K562 (cell line): ENCODE measurements around the gene SYPL2. TPM values are rescaled to one million over a fixed set of nuclear protein-coding genes. Genes with fewer than 3 reads are reported as not detected.

ENCODE experiments used
- C11orf30 ChIP-seq: fragments of 450-650 bp; IDR thresholded peaks from 2 replicates; pipeline ENCODE4 v1.6.1; 2016; ENCODE audit warnings: low read depth, mild to moderate bottlenecking
- CC2D1A ChIP-seq: fragments of 450-650 bp; IDR thresholded peaks from 2 replicates; pipeline ENCODE4 v1.6.1; 2017; ENCODE audit warnings: mild to moderate bottlenecking
- ETV5 ChIP-seq: sonication (generic); formaldehyde crosslinking; IDR thresholded peaks from 2 replicates; pipeline ENCODE4 v1.4.0; 2020; ENCODE audit warnings: low read depth, mild to moderate bottlenecking, missing genetic modification reagents
- MECOM ChIP-seq: fragments of 250-450 bp; sonication (Bioruptor Pico); IDR thresholded peaks from 2 replicates; pipeline ENCODE4 v1.8.0; 2022; ENCODE audit warnings: inconsistent platforms
- NCOA2 ChIP-seq, 2 experiments: fragments of 450-650 bp; IDR thresholded peaks; 2 replicates each; pipeline ENCODE4 v1.6.1; 2018; ENCODE audit warnings: mild to moderate bottlenecking in 2 of 2, moderate library complexity in 1 of 2; ENCODE audit not compliant: partially characterized antibody in 2 of 2
- NR3C1 ChIP-seq: sonication (generic); formaldehyde crosslinking; IDR thresholded peaks from 2 replicates; pipeline ENCODE4 v1.8.1; 2022; ENCODE audit warnings: missing genetic modification reagents
- POLR2B ChIP-seq: fragments of 450-650 bp; IDR thresholded peaks from 2 replicates; pipeline ENCODE4 v1.6.1; 2018; ENCODE audit warnings: low read depth; ENCODE audit not compliant: partially characterized antibody
- SMAD1 ChIP-seq: fragments of 150-350 bp; IDR thresholded peaks from 2 replicates; pipeline ENCODE4 v1.6.1; 2014; ENCODE audit warnings: low read length, low read depth; ENCODE audit not compliant: partially characterized antibody
- ZBTB33 ChIP-seq: sonication (generic); formaldehyde crosslinking; IDR thresholded peaks from 2 replicates; pipeline ENCODE4 v1.8.1; 2023; ENCODE audit warnings: mild to moderate bottlenecking, missing genetic modification reagents
- ZNF146 ChIP-seq: IDR thresholded peaks from one replicate; pipeline ENCODE4 v1.6.1; 2018; ENCODE audit warnings: missing compliant biosample characterization; ENCODE audit not compliant: unreplicated experiment
- polyA plus RNA-seq, 8 experiments: library from polyadenylated mRNA; depleted of rRNA in 4 of 8; stranded (reverse) in 5 of 8; unstranded in 3 of 8; fragments of >200 nt; fragmentation: Nextera tagmentation in 2 of 8; fragmentation: Illumina TruSeq in 1 of 8; extraction: Ambion mirVana in 2 of 8; extraction: Trizol in 1 of 8; gene quantifications; 2 replicates each; pipeline versions ENCODE4 v1.2.1 to v1.2.3, GENCODE V29; 2011 to 2014; ENCODE audit warnings: inconsistent platforms in 1 of 8, missing spikeins in 1 of 8
- total RNA-seq, 7 experiments: library from RNA; depleted of rRNA in 6 of 7; stranded (reverse); fragments of >200 nt in 6 of 7; fragmentation: Illumina TruSeq in 2 of 7; extraction: Trizol in 2 of 7; gene quantifications; 2 replicates each; pipeline versions ENCODE4 v1.2.1 to v1.2.3, GENCODE V29; 2011 to 2021; ENCODE audit warnings: low replicate concordance in 1 of 7
- TF ChIP-seq, protein P1 (sequence below): fragments of 150-350 bp; conservative IDR thresholded peaks from 2 replicates; pipeline ENCODE4 v1.6.1; 2014; ENCODE audit warnings: low read length
- TF ChIP-seq, protein P2 (sequence below), 2 experiments: fragments of 450-650 bp in 1 of 2; IDR thresholded peaks; 2 replicates each; pipeline ENCODE4 v1.6.1; 2011 to 2017; ENCODE audit warnings: low read depth in 2 of 2, antibody characterized with exemption in 1 of 2, borderline replicate concordance in 1 of 2, low read length in 1 of 2, mild to moderate bottlenecking in 1 of 2, mixed read lengths in 1 of 2; ENCODE audit not compliant: control insufficient read depth in 1 of 2
- TF ChIP-seq, protein P3 (sequence below), 3 experiments: fragments of 200-800 bp in 1 of 3; sonication (Bioruptor generic) in 1 of 3; sonication (generic) in 1 of 3; formaldehyde crosslinking in 1 of 3; IDR thresholded peaks; 2 replicates each; pipeline versions ENCODE4 v1.6.1 to v1.8.0; 2016 to 2022; ENCODE audit warnings: mild to moderate bottlenecking in 2 of 3, missing compliant biosample characterization in 2 of 3, missing genetic modification characterization in 2 of 3, missing genetic modification reagents in 1 of 3
- TF ChIP-seq, protein P4 (sequence below): fragments of 250-450 bp; sonication (Bioruptor Pico); IDR thresholded peaks from 2 replicates; pipeline ENCODE4 v1.4.0; 2020; ENCODE audit warnings: borderline replicate concordance

Gene SYPL2
- total and polyA plus RNA-seq, 9 of the 15 experiments (the other 6 are each of a cell fraction or from before 2014, with no cell fraction given), result 0.03 to 0.20 (median 0.07) TPM; not detected in 2

GRCh38 chr1:109493805-109494539 lies 27.6 kb downstream of the SYPL2 start, which contains the start of gene CYB561D1 (continued):
- TF ChIP-seq, protein P1, sequence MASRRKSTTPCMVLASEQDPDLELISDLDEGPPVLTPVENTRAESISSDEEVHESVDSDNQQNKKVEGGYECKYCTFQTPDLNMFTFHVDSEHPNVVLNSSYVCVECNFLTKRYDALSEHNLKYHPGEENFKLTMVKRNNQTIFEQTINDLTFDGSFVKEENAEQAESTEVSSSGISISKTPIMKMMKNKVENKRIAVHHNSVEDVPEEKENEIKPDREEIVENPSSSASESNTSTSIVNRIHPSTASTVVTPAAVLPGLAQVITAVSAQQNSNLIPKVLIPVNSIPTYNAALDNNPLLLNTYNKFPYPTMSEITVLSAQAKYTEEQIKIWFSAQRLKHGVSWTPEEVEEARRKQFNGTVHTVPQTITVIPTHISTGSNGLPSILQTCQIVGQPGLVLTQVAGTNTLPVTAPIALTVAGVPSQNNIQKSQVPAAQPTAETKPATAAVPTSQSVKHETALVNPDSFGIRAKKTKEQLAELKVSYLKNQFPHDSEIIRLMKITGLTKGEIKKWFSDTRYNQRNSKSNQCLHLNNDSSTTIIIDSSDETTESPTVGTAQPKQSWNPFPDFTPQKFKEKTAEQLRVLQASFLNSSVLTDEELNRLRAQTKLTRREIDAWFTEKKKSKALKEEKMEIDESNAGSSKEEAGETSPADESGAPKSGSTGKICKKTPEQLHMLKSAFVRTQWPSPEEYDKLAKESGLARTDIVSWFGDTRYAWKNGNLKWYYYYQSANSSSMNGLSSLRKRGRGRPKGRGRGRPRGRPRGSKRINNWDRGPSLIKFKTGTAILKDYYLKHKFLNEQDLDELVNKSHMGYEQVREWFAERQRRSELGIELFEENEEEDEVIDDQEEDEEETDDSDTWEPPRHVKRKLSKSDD, result peak; percentile 82
- TF ChIP-seq, protein P2, sequence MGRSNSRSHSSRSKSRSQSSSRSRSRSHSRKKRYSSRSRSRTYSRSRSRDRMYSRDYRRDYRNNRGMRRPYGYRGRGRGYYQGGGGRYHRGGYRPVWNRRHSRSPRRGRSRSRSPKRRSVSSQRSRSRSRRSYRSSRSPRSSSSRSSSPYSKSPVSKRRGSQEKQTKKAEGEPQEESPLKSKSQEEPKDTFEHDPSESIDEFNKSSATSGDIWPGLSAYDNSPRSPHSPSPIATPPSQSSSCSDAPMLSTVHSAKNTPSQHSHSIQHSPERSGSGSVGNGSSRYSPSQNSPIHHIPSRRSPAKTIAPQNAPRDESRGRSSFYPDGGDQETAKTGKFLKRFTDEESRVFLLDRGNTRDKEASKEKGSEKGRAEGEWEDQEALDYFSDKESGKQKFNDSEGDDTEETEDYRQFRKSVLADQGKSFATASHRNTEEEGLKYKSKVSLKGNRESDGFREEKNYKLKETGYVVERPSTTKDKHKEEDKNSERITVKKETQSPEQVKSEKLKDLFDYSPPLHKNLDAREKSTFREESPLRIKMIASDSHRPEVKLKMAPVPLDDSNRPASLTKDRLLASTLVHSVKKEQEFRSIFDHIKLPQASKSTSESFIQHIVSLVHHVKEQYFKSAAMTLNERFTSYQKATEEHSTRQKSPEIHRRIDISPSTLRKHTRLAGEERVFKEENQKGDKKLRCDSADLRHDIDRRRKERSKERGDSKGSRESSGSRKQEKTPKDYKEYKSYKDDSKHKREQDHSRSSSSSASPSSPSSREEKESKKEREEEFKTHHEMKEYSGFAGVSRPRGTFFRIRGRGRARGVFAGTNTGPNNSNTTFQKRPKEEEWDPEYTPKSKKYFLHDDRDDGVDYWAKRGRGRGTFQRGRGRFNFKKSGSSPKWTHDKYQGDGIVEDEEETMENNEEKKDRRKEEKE (IDR thresholded peaks at IDR 0.05; ENCODE audit: borderline replicate concordance in 1 of 2, control insufficient read depth in 1 of 2, low read depth in 2 of 2, low read length in 1 of 2), result no peak
- no peak for TF ChIP-seq NR3C1
- peak; percentile 87 for TF ChIP-seq C11orf30
- TF ChIP-seq SMAD1, result peak; percentile 27
- peak; percentile 79 for TF ChIP-seq POLR2B
- no peak for TF ChIP-seq NCOA2 (IDR thresholded peaks at IDR 0.05; ENCODE audit: partially characterized antibody in 2 of 2)
- TF ChIP-seq ZNF146 (CRISPR knock-in tag), result no peak
- TF ChIP-seq, protein P3, sequence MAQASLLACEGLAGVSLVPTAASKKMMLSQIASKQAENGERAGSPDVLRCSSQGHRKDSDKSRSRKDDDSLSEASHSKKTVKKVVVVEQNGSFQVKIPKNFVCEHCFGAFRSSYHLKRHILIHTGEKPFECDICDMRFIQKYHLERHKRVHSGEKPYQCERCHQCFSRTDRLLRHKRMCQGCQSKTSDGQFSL (CRISPR knock-in tag; IDR thresholded peaks at IDR 0.05), result no peak
- TF ChIP-seq, protein P3 (tag; IDR thresholded peaks at IDR 0.05), result 0 out of 4 replicates have a peak, but pooled peaks of 1 of the 2 experiments have one; percentile 23
- peak; percentile 80 for TF ChIP-seq ETV5 (CRISPR knock-in tag)
- TF ChIP-seq CC2D1A, result no peak
- no peak for TF ChIP-seq MECOM (CRISPR knock-in tag)
- peak; percentile 9; the same call in 1 of the 2 replicates for TF ChIP-seq ZBTB33 (CRISPR knock-in tag)
- TF ChIP-seq, protein P4, sequence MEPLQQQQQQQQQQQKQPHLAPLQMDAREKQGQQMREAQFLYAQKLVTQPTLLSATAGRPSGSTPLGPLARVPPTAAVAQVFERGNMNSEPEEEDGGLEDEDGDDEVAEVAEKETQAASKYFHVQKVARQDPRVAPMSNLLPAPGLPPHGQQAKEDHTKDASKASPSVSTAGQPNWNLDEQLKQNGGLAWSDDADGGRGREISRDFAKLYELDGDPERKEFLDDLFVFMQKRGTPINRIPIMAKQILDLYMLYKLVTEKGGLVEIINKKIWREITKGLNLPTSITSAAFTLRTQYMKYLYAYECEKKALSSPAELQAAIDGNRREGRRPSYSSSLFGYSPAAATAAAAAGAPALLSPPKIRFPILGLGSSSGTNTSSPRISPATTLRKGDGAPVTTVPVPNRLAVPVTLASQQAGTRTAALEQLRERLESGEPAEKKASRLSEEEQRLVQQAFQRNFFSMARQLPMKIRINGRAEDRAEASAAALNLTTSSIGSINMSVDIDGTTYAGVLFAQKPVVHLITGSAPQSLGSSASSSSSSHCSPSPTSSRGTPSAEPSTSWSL (CRISPR knock-in tag), result 0 out of 2 replicates have a peak, but pooled peaks have one; percentile 76
